ENCODE data around the gene IL2RA. TPM values are rescaled to one million over a fixed set of nuclear protein-coding genes. Genes with fewer than 3 reads are reported as not detected.

Gene IL2RA
- total RNA-seq, 1 donor from 2014 or later, result not detected

DNA sequence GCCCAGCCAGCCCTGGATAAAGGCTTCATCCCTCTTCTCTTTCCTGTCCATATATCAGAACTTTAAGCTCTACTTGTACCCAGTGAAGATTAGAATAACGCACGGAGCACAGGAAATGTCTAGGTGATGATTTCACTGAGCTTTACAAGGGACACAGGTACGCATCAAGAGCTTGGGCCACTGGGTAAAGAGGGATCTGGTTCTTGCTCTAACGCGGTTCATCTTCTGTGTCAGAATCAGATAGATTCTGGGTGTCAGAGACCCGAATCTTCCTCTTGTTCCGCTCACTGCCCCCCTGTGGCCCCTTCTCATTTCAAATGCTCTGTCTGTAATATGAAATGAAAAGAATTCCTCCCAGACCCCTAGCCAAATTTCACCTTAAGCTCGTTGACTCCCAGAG is 24.7 kb downstream of the IL2RA start:
- DNase-seq (ENCODE audit: low read depth), result no peak
- TF ChIP-seq, protein P1, sequence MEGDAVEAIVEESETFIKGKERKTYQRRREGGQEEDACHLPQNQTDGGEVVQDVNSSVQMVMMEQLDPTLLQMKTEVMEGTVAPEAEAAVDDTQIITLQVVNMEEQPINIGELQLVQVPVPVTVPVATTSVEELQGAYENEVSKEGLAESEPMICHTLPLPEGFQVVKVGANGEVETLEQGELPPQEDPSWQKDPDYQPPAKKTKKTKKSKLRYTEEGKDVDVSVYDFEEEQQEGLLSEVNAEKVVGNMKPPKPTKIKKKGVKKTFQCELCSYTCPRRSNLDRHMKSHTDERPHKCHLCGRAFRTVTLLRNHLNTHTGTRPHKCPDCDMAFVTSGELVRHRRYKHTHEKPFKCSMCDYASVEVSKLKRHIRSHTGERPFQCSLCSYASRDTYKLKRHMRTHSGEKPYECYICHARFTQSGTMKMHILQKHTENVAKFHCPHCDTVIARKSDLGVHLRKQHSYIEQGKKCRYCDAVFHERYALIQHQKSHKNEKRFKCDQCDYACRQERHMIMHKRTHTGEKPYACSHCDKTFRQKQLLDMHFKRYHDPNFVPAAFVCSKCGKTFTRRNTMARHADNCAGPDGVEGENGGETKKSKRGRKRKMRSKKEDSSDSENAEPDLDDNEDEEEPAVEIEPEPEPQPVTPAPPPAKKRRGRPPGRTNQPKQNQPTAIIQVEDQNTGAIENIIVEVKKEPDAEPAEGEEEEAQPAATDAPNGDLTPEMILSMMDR (conservative IDR thresholded peaks at IDR 0.05; ENCODE audit: low read depth, low read length), result no peak
- no peak overlapping the region for H3K4me3 ChIP-seq (ENCODE audit: low read depth, low read length)

DNA sequence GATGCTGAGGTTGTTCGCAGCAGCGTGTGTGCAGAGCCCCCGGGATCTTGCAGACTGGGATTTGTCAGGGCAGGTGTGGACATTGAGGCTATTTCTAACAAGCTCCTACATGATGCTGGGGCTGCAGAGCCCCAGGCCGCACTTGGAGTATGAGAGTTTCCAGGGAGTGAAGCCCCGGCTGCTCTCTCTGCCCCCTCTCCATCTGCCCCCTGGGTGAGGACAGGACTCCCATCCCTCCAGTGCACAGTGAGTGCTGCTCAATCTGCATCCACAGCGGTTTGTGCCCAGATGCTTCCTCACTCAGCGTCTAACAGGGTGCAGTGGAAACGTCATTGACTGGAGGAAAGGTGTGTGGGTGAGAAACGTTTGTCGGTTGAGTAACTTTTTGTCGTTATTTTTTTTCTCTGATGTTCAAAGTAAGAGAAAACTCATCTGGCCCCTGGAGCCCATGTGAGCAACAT is 25.3 kb downstream of the IL2RA start:
- DNase-seq (ENCODE audit: low read depth), result no peak
- TF ChIP-seq, protein P1 (conservative IDR thresholded peaks at IDR 0.05; ENCODE audit: low read depth, low read length), result no peak
- H3K4me3 ChIP-seq (ENCODE audit: low read depth, low read length), result no peak overlapping the region

DNA sequence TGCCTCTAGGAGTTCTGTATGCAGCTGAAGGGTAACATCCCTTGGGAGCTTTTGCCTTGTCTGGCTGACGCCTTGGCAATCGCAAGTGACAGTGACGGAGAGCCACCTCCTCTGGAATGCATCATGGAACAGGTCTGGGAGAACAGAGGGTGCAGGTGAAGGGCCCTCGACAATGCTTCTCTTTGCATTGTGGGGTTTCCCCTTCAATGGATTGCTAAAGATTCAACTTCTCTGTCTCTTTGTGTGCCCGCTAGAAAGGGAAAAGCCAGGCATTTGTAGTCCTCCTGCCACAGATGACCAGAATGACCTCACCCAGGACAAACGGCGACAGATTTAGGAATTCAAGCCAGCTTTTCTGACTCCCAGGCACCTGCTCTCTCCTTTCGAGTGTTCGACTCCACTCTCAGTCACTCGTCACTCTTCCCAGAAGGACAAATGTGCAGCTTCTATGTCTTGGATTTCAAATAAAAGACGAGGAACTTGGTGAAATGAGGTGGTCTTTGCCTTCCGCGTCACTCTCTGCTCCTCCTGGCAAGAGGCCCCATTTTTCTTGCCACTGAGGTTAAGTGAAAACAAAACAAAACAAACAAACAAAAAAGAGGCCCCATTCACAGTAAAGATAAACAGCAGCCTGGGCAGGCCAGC is 26.1 kb downstream of the IL2RA start:
- DNase-seq (ENCODE audit: low read depth), result no peak
- TF ChIP-seq, protein P1 (conservative IDR thresholded peaks at IDR 0.05; ENCODE audit: low read depth, low read length), result no peak
- H3K4me3 ChIP-seq (ENCODE audit: low read depth, low read length), result no peak overlapping the region

DNA sequence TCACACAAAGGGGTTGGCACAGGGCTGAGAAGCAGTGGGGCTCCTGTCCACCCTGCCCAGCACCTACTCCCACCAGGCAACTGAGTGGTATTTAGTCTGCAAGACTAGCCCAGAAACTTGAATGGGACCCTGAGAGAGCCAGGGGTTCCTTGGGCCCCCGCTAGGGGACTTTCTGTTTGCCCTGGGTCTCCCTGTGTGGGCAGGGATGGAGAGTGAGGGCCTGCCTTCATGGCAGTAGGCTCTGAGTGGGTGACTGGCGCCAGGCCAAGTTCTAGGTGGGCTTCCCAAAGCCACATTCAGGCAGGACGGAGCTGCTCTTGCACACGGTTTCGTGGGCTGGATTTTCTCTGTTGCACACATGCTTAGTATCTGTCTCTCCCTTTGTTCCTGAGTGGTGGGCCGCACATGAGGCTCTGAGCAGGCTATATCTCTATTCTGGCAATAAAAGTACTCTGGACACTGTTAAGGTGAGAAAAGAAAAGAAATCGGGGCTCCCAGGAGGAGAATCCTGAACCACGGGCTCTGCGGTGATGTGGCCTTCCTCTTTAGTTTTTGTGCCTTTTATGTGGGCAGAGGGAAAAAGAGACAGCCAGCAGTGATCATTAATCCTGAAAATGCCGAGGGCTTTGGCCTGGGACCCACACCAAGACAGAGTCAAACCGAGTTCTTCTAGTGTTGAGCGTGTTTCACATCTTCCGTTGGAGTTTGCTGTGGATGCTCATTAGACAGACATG is 26.9 kb downstream of the IL2RA start:
- H3K4me3 ChIP-seq (ENCODE audit: low read depth, low read length), result no peak overlapping the region
- TF ChIP-seq, protein P1 (conservative IDR thresholded peaks at IDR 0.05; ENCODE audit: low read depth, low read length), result no peak
- DNase-seq (ENCODE audit: low read depth), result no peak

DNA sequence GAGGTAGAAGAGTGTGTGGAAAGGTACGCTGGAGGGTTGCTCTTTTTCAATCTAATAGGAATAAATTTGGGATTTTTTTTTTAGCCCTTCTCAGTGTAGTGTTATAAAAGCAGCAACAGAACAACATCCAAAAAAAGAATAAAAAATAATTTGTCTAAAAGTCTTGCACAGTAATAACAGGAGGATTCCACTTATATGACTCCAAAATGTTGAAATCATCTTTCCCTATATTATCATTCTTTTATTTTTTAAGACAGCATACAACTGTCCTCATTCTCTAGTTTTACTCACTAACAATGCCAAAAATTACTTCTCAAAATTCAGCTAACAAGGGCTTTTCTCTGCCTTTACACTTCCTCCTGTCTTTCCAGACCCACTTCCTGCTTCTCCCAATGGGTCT is 27.8 kb downstream of the IL2RA start:
- DNase-seq (ENCODE audit: low read depth), result no peak
- TF ChIP-seq, protein P1 (conservative IDR thresholded peaks at IDR 0.05; ENCODE audit: low read depth, low read length), result no peak
- no peak overlapping the region for H3K4me3 ChIP-seq (ENCODE audit: low read depth, low read length)

DNA sequence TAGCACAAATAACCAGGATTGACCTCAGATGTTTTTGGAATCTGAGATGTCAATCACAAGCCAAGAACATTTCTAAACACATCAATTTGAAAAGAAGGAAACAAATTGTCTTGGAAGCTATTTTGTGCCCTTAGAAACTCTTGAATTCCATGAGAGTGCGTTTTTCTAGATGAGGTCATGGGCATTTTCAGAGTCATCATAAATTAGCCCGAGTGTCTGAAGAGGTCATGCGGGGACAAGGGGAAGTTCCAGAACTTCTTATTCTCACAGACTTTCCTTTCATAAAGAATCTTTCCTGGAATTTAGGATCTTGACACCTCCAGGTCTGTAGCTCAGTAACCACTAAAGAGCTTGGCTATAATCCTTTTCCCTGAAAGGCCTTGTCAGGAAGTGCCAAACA is 28.2 kb downstream of the IL2RA start:
- TF ChIP-seq, protein P1 (conservative IDR thresholded peaks at IDR 0.05; ENCODE audit: low read depth, low read length), result no peak
- peak; percentile 71 for DNase-seq (ENCODE audit: low read depth)
- no peak overlapping the region for H3K4me3 ChIP-seq (ENCODE audit: low read depth, low read length)

All from epithelial cell of proximal tubule (primary cell).